Transverse colon (tissue), 4 donors: Measurements from ENCODE around the gene EPHA4.

Source experiments
- POLR2AphosphoS5 ChIP-seq, 3 donors: sonication (generic); formaldehyde crosslinking; IDR thresholded peaks; one replicate each; pipeline ENCODE4 v1.6.1; 2016; ENCODE audit warnings: antibody characterized with exemption in 3 of 3
- TF ChIP-seq, protein P1 (sequence below), 5 experiments: fragments of 200-600 bp in 3 of 5; fragments of 450-650 bp in 2 of 5; sonication (generic) in 3 of 5; IDR thresholded peaks; 1 replicate in 2 of 5; 2 replicates in 3 of 5; pipeline ENCODE4 v1.5.1; 2016 to 2017; ENCODE audit warnings: antibody characterized with exemption in 5 of 5, inconsistent platforms in 3 of 5, mild to moderate bottlenecking in 2 of 5, moderate library complexity in 1 of 5

DNA sequence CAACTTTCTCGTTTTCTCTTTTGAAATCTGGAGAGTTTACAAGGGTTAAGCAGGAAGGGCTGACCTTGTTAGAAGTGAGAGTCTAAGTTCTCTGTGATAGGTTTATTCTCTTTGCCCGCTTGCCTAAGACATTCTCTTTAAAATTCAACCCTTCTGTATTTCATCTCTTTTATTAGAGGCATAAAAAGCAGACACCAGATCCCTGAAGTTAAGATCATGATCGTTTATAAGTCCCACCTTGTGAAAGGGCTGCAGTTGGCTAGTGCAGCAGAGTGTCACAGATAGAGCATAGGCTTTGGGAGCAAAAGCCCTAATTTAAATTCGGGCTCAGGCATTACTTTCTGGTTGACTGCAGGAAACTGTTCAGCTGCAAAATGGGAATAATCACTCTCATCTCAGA, 181.2 kb downstream of the EPHA4 start:
- TF ChIP-seq, protein P1, sequence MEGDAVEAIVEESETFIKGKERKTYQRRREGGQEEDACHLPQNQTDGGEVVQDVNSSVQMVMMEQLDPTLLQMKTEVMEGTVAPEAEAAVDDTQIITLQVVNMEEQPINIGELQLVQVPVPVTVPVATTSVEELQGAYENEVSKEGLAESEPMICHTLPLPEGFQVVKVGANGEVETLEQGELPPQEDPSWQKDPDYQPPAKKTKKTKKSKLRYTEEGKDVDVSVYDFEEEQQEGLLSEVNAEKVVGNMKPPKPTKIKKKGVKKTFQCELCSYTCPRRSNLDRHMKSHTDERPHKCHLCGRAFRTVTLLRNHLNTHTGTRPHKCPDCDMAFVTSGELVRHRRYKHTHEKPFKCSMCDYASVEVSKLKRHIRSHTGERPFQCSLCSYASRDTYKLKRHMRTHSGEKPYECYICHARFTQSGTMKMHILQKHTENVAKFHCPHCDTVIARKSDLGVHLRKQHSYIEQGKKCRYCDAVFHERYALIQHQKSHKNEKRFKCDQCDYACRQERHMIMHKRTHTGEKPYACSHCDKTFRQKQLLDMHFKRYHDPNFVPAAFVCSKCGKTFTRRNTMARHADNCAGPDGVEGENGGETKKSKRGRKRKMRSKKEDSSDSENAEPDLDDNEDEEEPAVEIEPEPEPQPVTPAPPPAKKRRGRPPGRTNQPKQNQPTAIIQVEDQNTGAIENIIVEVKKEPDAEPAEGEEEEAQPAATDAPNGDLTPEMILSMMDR (IDR thresholded peaks at IDR 0.05) = no peak
- TF ChIP-seq POLR2AphosphoS5 (IDR thresholded peaks at IDR 0.05) = peak in 1 of 3 donors; percentile 56
